ENCODE measurements around the gene SDK1.

Gene SDK1

DNA sequence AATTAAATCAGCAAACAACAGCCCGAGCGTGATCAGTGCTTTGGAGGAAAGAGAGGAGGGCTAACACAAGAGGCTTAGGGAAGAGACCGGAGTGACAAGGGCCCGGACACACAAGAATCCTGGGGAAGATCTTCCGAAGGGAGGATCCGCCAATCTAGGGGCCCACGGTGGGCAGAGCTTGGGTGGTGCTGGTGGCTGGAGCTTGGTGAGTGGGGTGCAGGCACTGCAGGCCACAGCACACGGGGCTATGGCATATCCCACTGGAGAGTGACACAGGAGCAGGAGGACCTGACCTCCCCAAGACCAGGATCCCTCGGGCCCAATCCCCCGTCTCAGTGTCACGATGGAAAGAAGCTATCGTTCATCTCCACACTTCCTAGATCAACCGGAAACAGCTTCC is 909.8 kb downstream of the SDK1 start:
- H3K4me3 Mint-ChIP-seq, result no peak overlapping the region
- H3K36me3 Mint-ChIP-seq (ENCODE audit: low read depth), result peaks cover 8% of the 10 kb centered on the region
- H3K27me3 Mint-ChIP-seq (ENCODE audit: low read depth), result peaks cover 4% of the 10 kb centered on the region
- no peaks in the 10 kb centered on the region for H3K9me3 Mint-ChIP-seq
- peaks cover 2% of the 10 kb centered on the region for H3K4me1 Mint-ChIP-seq
- TF ChIP-seq, protein P1, sequence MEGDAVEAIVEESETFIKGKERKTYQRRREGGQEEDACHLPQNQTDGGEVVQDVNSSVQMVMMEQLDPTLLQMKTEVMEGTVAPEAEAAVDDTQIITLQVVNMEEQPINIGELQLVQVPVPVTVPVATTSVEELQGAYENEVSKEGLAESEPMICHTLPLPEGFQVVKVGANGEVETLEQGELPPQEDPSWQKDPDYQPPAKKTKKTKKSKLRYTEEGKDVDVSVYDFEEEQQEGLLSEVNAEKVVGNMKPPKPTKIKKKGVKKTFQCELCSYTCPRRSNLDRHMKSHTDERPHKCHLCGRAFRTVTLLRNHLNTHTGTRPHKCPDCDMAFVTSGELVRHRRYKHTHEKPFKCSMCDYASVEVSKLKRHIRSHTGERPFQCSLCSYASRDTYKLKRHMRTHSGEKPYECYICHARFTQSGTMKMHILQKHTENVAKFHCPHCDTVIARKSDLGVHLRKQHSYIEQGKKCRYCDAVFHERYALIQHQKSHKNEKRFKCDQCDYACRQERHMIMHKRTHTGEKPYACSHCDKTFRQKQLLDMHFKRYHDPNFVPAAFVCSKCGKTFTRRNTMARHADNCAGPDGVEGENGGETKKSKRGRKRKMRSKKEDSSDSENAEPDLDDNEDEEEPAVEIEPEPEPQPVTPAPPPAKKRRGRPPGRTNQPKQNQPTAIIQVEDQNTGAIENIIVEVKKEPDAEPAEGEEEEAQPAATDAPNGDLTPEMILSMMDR (IDR thresholded peaks at IDR 0.05; ENCODE audit: unreplicated experiment in 3 of 3), result no peak
- no peak overlapping the region for H3K27ac Mint-ChIP-seq

- Mint-ChIP-seq H3K27me3 (ENCODE audit: low read depth) (peaks cover 4% of the 10 kb centered on the region), H3K27ac (no peak overlapping the region), H3K9me3 (no peaks in the 10 kb centered on the region), H3K4me1 (peaks cover 6% of the 10 kb centered on the region), H3K36me3 (ENCODE audit: low read depth) (peaks cover 8% of the 10 kb centered on the region), H3K4me3 (no peak overlapping the region)
- TF ChIP-seq, protein P1 (IDR thresholded peaks at IDR 0.05; ENCODE audit: unreplicated experiment in 3 of 3), result no peak
These were observed 910.2 kb downstream of the SDK1 start for GRCh38 chr7:4211261-4211660.

- H3K27ac Mint-ChIP-seq, result no peak overlapping the region
- peaks cover 8% of the 10 kb centered on the region for H3K36me3 Mint-ChIP-seq (ENCODE audit: low read depth)
- H3K4me1 Mint-ChIP-seq, result peaks cover 7% of the 10 kb centered on the region
- H3K9me3 Mint-ChIP-seq, result no peaks in the 10 kb centered on the region
- TF ChIP-seq, protein P1 (IDR thresholded peaks at IDR 0.05; ENCODE audit: unreplicated experiment in 3 of 3), result no peak
- peaks cover 4% of the 10 kb centered on the region for H3K27me3 Mint-ChIP-seq (ENCODE audit: low read depth)
- H3K4me3 Mint-ChIP-seq, result no peak overlapping the region
These were observed 911.3 kb downstream of the SDK1 start for GRCh38 chr7:4212376-4212775.

DNA sequence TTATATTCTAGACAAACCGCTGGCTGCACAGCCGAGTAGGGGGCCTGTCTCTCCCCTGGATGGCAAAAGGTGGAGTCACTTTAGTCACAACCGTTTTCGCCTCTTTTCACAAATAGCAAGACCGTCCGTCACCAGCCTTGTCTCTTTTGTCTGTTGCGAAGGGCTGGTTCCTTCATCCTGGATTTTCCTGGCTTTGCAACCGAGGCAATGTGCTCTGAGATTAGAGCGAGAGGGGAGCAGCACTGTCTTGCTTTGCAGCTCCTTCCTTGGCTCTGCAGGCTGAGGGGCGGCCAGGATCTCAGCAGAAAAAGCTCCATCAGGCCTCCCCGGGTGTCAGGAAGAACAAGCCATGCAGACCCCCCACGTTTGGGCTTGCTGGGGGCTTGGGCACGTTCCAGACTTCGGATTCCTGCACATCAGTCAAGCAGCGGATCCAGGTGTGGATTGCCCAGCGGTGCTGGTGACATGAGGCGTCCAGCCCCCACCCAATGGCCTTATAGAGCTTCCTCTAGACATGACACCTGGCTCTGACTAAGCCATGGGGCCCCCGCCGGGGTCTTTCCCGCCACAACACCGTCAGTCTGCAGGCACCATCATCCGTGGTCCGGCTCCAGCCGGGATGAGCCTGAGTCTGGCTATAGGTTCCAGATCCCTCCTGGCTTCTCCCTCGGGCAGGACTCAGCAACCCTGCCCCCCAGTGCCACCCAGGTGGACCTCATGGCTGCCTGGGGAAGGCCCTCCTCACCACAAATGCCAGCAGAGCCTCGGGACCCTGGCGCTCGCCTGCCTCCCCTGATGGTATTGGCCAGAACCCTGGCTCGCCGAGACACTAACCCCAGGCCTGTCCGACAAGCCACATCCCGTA is 913.5 kb downstream of the SDK1 start:
- Mint-ChIP-seq H3K9me3 (no peaks in the 10 kb centered on the region), H3K27me3 (ENCODE audit: low read depth) (peaks cover 4% of the 10 kb centered on the region), H3K4me1 (peaks cover 7% of the 10 kb centered on the region), H3K4me3 (no peak overlapping the region), H3K36me3 (ENCODE audit: low read depth) (peaks cover 7% of the 10 kb centered on the region), H3K27ac (no peak overlapping the region)
- TF ChIP-seq, protein P1 (IDR thresholded peaks at IDR 0.05; ENCODE audit: unreplicated experiment in 3 of 3), result no peak

GRCh38 chr7:4215176-4215720 is 914.2 kb downstream of the SDK1 start:
- Mint-ChIP-seq H3K27me3 (ENCODE audit: low read depth) (peaks cover 4% of the 10 kb centered on the region), H3K27ac (no peak overlapping the region), H3K9me3 (no peaks in the 10 kb centered on the region), H3K4me3 (no peak overlapping the region), H3K36me3 (ENCODE audit: low read depth) (peaks cover 7% of the 10 kb centered on the region), H3K4me1 (peaks cover 7% of the 10 kb centered on the region)
- TF ChIP-seq, protein P1 (IDR thresholded peaks at IDR 0.05; ENCODE audit: unreplicated experiment in 3 of 3), result no peak

Measured in nephron (organoid).